SK-N-SH (cell line): Measurements from ENCODE around the gene ATP12A. TPM values are rescaled to one million over a fixed set of nuclear protein-coding genes. Genes with fewer than 3 reads are reported as not detected.

Experiments used
- CTCF ChIA-PET: fragments of 300-600, 350-600 bp; formaldehyde crosslinking; extraction: SDS; loops from one replicate; lab custom pipeline; 2021; lab: Yijun Ruan, JAX
- POLR2A ChIA-PET: fragments of 350-600 bp; sonication (Branson Sonifier 250); formaldehyde crosslinking; extraction: SDS; loops from one replicate; lab custom pipeline; 2020; ENCODE audit warnings: antibody characterized with exemption, inconsistent platforms; lab: Yijun Ruan, JAX
- DNase-seq: peaks from one replicate; pipeline ENCODE4 v3.0.0; 2012
- H2AFZ ChIP-seq: fragments of 200-600 bp; sonication (generic); 2 replicates; pipeline ENCODE4 v1.8.1; 2016; ENCODE audit warnings: antibody characterized with exemption, mild to moderate bottlenecking, low read depth
- H3F3A ChIP-seq: fragments of 200-600 bp; sonication (generic); replicated peaks from 2 replicates; pipeline ENCODE3; 2016; ENCODE audit warnings: antibody characterized with exemption, mild to moderate bottlenecking; ENCODE audit not compliant: insufficient read depth
- H3K27ac ChIP-seq, 2 experiments: fragments of 200-500 bp in 1 of 2; fragments of 200-600 bp in 1 of 2; sonication (Bioruptor generic) in 1 of 2; sonication (generic), shearing (Covaris generic) in 1 of 2; 2 replicates each; pipeline versions ENCODE4 v1.5.1 to v1.6.1; 2014 to 2016; ENCODE audit warnings: low read depth in 2 of 2, inconsistent platforms in 1 of 2, low read length in 1 of 2, mild to moderate bottlenecking in 1 of 2, mixed read lengths in 1 of 2
- H3K27me3 ChIP-seq: fragments of 200-600 bp; sonication (generic), shearing (Covaris generic); 2 replicates; pipeline ENCODE4 v1.6.1; 2016; ENCODE audit warnings: mixed run types; ENCODE audit not compliant: insufficient read depth
- H3K36me3 ChIP-seq, 2 experiments: fragments of 200-500 bp in 1 of 2; fragments of 200-600 bp in 1 of 2; sonication (Bioruptor generic) in 1 of 2; sonication (generic) in 1 of 2; replicated peaks in 1 of 2; 2 replicates each; pipeline versions ENCODE3 to v1.5.1; 2014 to 2016; ENCODE audit warnings: low read length in 1 of 2, mild to moderate bottlenecking in 1 of 2; ENCODE audit not compliant: insufficient read depth in 2 of 2, control insufficient read depth in 1 of 2
- H3K4me1 ChIP-seq, 2 experiments: fragments of 200-500 bp in 1 of 2; fragments of 200-600 bp in 1 of 2; sonication (Bioruptor generic) in 1 of 2; sonication (generic), shearing (Covaris generic) in 1 of 2; 2 replicates each; pipeline versions ENCODE4 v1.5.1 to v1.6.1; 2014 to 2016; ENCODE audit warnings: low read depth in 1 of 2, low read length in 1 of 2, mixed run types in 1 of 2; ENCODE audit not compliant: insufficient read depth in 2 of 2, control insufficient read depth in 1 of 2
- H3K4me2 ChIP-seq: fragments of 200-600 bp; sonication (generic), shearing (Covaris generic); 2 replicates; pipeline ENCODE4 v1.6.1; 2017; ENCODE audit warnings: mixed run types
- H3K4me3 ChIP-seq, 2 experiments: fragments of 200-500 bp in 1 of 2; fragments of 200-600 bp in 1 of 2; sonication (Bioruptor generic) in 1 of 2; sonication (generic), shearing (Covaris generic) in 1 of 2; 2 replicates each; pipeline versions ENCODE4 v1.5.1 to v1.8.1; 2014 to 2016; ENCODE audit warnings: low read depth in 2 of 2, inconsistent platforms in 1 of 2, low read length in 1 of 2, mild to moderate bottlenecking in 1 of 2, mixed read lengths in 1 of 2, moderate library complexity in 1 of 2
- H3K79me2 ChIP-seq: fragments of 200-600 bp; sonication (generic); 2 replicates; pipeline ENCODE4 v1.8.1; 2017; ENCODE audit warnings: mild to moderate bottlenecking; ENCODE audit not compliant: insufficient read depth
- H3K9ac ChIP-seq: fragments of 200-600 bp; sonication (generic); 2 replicates; pipeline ENCODE4 v1.6.1; 2017; ENCODE audit warnings: mixed run types
- H3K9me2 ChIP-seq: fragments of 200-600 bp; sonication (generic); 2 replicates; pipeline ENCODE4 v1.6.1; 2017; ENCODE audit warnings: mixed run types
- H3K9me3 ChIP-seq: fragments of 200-600 bp; sonication (generic); 2 replicates; pipeline ENCODE4 v1.6.1; 2017; ENCODE audit warnings: mixed run types, mild to moderate bottlenecking, moderate library complexity
- H4K20me1 ChIP-seq: fragments of 200-600 bp; sonication (generic); 2 replicates; pipeline ENCODE4 v1.6.1; 2017; ENCODE audit warnings: mild to moderate bottlenecking, mixed run types; ENCODE audit not compliant: insufficient read depth
- ELF1 ChIP-seq: IDR thresholded peaks from 2 replicates; pipeline ENCODE4 v1.4.0; 2012
- EP300 ChIP-seq, 2 experiments: IDR thresholded peaks; 2 replicates each; pipeline versions ENCODE4 v1.4.0 to v1.6.1; 2012; ENCODE audit warnings: borderline replicate concordance in 1 of 2, low read depth in 1 of 2, low read length in 1 of 2
- FOSL2 ChIP-seq: IDR thresholded peaks from 2 replicates; pipeline ENCODE4 v1.4.0; 2012; ENCODE audit warnings: low read depth, mild to moderate bottlenecking, moderate library complexity, borderline replicate concordance
- GABPA ChIP-seq: IDR thresholded peaks from 2 replicates; pipeline ENCODE4 v1.4.0; 2012; ENCODE audit warnings: low read depth, mild to moderate bottlenecking
- MXI1 ChIP-seq: IDR thresholded peaks from 2 replicates; pipeline ENCODE4 v1.6.1; 2012; ENCODE audit warnings: mild to moderate bottlenecking, low read depth, low read length, improper control_type of control experiment
- RAD21 ChIP-seq: IDR thresholded peaks from 2 replicates; pipeline ENCODE4 v1.6.1; 2012; ENCODE audit warnings: mild to moderate bottlenecking, low read length
- RFX5 ChIP-seq: IDR thresholded peaks from 2 replicates; pipeline ENCODE4 v1.6.1; 2012; ENCODE audit warnings: mild to moderate bottlenecking, improper control_type of control experiment, low read length
- SIN3A ChIP-seq: IDR thresholded peaks from 2 replicates; pipeline ENCODE4 v1.6.1; 2012; ENCODE audit warnings: low read depth, mild to moderate bottlenecking, low read length, moderate library complexity, borderline replicate concordance
- TAF1 ChIP-seq: IDR thresholded peaks from 2 replicates; pipeline ENCODE4 v1.6.1; 2012; ENCODE audit warnings: low read depth, mild to moderate bottlenecking, low read length, moderate library complexity, borderline replicate concordance
- WGBS: methylation state at CpG from one replicate; pipeline ENCODE4 v1.1.6; 2017; ENCODE audit warnings: low lambda C conversion rate; 5-methylcytosine and 5-hydroxymethylcytosine counted together
- polyA plus RNA-seq, 3 experiments: library from polyadenylated mRNA; depleted of rRNA; stranded (reverse); fragments of >200 nt; gene quantifications; 2 replicates each; pipeline ENCODE4 v1.2.3, GENCODE V29; 2012
- TF ChIP-seq, protein P1 (sequence below): IDR thresholded peaks from 2 replicates; pipeline ENCODE4 v1.4.0; 2012; ENCODE audit warnings: low read depth, borderline replicate concordance
- TF ChIP-seq, protein P2 (sequence below): fragments of 200-600 bp; sonication (generic); IDR thresholded peaks from 2 replicates; pipeline ENCODE4 v1.6.1; 2017; ENCODE audit warnings: antibody characterized with exemption, mild to moderate bottlenecking, moderate library complexity
- TF ChIP-seq, protein P3 (sequence below): IDR thresholded peaks from 2 replicates; pipeline ENCODE4 v1.4.0; 2012; ENCODE audit warnings: low read depth
- TF ChIP-seq, protein P4 (sequence below): IDR thresholded peaks from 2 replicates; pipeline ENCODE4 v1.6.1; 2012; ENCODE audit warnings: mild to moderate bottlenecking, low read depth, low read length, moderate library complexity

The ATP12A gene
- polyA plus RNA-seq, 1 of the 3 experiments (the other 2 are of a cell fraction): not detected

DNA sequence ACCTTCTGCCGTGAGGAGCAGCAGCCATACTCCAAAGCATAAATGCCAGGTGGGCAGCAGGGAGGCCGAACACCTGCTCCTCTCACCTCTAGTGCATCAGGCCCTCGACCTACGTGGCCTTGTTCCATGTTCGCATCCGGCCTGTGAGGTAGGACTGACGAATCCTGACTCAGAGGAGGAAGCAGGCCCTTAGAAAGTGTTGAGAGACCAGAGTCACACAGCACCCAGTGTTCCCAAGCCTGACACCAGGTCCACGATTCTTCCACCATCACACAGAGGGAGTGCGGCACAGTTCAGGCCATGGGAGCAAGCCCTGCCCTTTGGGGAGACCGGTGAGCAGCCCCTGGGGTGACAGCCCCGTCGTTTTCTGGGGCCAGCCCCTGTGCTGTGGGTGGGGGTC, 14.7 kb downstream of the ATP12A start (continued):
- TF ChIP-seq MXI1 (no peak), TAF1 (no peak), RAD21 (no peak)
- TF ChIP-seq, protein P1, sequence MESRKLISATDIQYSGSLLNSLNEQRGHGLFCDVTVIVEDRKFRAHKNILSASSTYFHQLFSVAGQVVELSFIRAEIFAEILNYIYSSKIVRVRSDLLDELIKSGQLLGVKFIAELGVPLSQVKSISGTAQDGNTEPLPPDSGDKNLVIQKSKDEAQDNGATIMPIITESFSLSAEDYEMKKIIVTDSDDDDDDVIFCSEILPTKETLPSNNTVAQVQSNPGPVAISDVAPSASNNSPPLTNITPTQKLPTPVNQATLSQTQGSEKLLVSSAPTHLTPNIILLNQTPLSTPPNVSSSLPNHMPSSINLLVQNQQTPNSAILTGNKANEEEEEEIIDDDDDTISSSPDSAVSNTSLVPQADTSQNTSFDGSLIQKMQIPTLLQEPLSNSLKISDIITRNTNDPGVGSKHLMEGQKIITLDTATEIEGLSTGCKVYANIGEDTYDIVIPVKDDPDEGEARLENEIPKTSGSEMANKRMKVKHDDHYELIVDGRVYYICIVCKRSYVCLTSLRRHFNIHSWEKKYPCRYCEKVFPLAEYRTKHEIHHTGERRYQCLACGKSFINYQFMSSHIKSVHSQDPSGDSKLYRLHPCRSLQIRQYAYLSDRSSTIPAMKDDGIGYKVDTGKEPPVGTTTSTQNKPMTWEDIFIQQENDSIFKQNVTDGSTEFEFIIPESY: no peak

DNA sequence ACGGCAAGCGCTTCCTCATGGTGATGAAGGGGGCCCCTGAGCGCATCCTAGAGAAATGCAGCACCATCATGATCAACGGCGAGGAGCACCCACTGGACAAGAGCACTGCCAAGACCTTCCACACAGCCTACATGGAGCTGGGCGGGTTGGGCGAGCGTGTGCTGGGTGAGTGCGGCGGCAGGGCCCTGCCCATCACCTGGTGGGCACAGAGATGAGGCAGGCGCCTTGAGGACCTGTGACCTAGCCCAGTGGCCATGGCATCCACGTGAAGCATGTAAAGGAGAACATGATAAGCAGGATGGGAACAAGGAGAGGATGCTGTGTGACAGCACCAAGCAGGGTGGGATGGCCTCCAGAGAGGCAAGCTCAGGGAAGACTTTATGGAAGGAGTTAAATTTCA, 18.5 kb downstream of the ATP12A start:
- CTCF ChIA-PET: interaction anchor here (0.6 to 1.0 kb wide), 3 partner anchors 28 to 1606 kb away, joined by 3 to 4 read pairs (median 3); no protein-coding TSS in a partner anchor
- 38% methylated on average over 12 of the region's 12 CpGs for WGBS
- TF ChIP-seq, protein P2, sequence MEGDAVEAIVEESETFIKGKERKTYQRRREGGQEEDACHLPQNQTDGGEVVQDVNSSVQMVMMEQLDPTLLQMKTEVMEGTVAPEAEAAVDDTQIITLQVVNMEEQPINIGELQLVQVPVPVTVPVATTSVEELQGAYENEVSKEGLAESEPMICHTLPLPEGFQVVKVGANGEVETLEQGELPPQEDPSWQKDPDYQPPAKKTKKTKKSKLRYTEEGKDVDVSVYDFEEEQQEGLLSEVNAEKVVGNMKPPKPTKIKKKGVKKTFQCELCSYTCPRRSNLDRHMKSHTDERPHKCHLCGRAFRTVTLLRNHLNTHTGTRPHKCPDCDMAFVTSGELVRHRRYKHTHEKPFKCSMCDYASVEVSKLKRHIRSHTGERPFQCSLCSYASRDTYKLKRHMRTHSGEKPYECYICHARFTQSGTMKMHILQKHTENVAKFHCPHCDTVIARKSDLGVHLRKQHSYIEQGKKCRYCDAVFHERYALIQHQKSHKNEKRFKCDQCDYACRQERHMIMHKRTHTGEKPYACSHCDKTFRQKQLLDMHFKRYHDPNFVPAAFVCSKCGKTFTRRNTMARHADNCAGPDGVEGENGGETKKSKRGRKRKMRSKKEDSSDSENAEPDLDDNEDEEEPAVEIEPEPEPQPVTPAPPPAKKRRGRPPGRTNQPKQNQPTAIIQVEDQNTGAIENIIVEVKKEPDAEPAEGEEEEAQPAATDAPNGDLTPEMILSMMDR: no peak
- TF ChIP-seq FOSL2 (no peak), GABPA (no peak), ELF1 (no peak), EP300 (IDR thresholded peaks at IDR 0.05; ENCODE audit: borderline replicate concordance in 1 of 2, low read depth in 1 of 2, low read length in 1 of 2) (no peak), RFX5 (no peak), SIN3A (no peak)
- TF ChIP-seq, protein P3, sequence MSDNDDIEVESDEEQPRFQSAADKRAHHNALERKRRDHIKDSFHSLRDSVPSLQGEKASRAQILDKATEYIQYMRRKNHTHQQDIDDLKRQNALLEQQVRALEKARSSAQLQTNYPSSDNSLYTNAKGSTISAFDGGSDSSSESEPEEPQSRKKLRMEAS: no peak
- TF ChIP-seq, protein P4, sequence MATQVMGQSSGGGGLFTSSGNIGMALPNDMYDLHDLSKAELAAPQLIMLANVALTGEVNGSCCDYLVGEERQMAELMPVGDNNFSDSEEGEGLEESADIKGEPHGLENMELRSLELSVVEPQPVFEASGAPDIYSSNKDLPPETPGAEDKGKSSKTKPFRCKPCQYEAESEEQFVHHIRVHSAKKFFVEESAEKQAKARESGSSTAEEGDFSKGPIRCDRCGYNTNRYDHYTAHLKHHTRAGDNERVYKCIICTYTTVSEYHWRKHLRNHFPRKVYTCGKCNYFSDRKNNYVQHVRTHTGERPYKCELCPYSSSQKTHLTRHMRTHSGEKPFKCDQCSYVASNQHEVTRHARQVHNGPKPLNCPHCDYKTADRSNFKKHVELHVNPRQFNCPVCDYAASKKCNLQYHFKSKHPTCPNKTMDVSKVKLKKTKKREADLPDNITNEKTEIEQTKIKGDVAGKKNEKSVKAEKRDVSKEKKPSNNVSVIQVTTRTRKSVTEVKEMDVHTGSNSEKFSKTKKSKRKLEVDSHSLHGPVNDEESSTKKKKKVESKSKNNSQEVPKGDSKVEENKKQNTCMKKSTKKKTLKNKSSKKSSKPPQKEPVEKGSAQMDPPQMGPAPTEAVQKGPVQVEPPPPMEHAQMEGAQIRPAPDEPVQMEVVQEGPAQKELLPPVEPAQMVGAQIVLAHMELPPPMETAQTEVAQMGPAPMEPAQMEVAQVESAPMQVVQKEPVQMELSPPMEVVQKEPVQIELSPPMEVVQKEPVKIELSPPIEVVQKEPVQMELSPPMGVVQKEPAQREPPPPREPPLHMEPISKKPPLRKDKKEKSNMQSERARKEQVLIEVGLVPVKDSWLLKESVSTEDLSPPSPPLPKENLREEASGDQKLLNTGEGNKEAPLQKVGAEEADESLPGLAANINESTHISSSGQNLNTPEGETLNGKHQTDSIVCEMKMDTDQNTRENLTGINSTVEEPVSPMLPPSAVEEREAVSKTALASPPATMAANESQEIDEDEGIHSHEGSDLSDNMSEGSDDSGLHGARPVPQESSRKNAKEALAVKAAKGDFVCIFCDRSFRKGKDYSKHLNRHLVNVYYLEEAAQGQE: no peak

More for the DNA sequence above, 18.5 kb downstream of the ATP12A start:
- H3F3A ChIP-seq: no peaks in the 10 kb centered on the region
- POLR2A ChIA-PET: no interaction called here
- no peak overlapping the region for H3K4me3 ChIP-seq
- no peaks in the 10 kb centered on the region for H3K36me3 ChIP-seq
- H3K27me3 ChIP-seq: peaks cover 15% of the 10 kb centered on the region; the same call in 1 of the 2 replicates
- H4K20me1 ChIP-seq: no peaks in the 10 kb centered on the region
- H3K4me2 ChIP-seq: no peak overlapping the region
- no peaks in the 10 kb centered on the region for H3K9me2 ChIP-seq
- H3K9me3 ChIP-seq: no peaks in the 10 kb centered on the region
- no peaks in the 10 kb centered on the region; a peak in 1 of 4 replicates for H3K4me1 ChIP-seq
- no peak for DNase-seq
- no peak overlapping the region for H2AFZ ChIP-seq
- no peak overlapping the region for H3K9ac ChIP-seq
- no peak overlapping the region for H3K27ac ChIP-seq
- no peaks in the 10 kb centered on the region for H3K79me2 ChIP-seq
